H9 (cell line): ENCODE measurements around the gene DSTYK. TPM values are rescaled to one million over a fixed set of nuclear protein-coding genes. Genes with fewer than 3 reads are reported as not detected.

ENCODE experiments used
- DNase-seq: peaks from one replicate; pipeline ENCODE4 v3.0.0-alpha.2; 2017
- H2AFZ ChIP-seq: one replicate; pipeline ENCODE4 v1.6.1; 2013; ENCODE audit warnings: mild to moderate bottlenecking, low read length, control low read depth, moderate library complexity
- H2AK5ac ChIP-seq: 2 replicates; pipeline ENCODE4 v1.6.1; 2013; ENCODE audit warnings: low read length, control low read depth, mixed read lengths; ENCODE audit not compliant: insufficient read length
- H2BK120ac ChIP-seq: one replicate; pipeline ENCODE4 v1.6.1; 2013; ENCODE audit warnings: low read depth, mild to moderate bottlenecking, low read length, control low read depth, inconsistent platforms; ENCODE audit not compliant: poor library complexity, severe bottlenecking
- H2BK12ac ChIP-seq: 2 replicates; pipeline ENCODE4 v1.6.1; 2013; ENCODE audit warnings: low read length, control low read depth, mixed read lengths, low read depth; ENCODE audit not compliant: insufficient read length
- H2BK15ac ChIP-seq: 2 replicates; pipeline ENCODE4 v1.6.1; 2013; ENCODE audit warnings: low read depth, low read length, control low read depth
- H2BK20ac ChIP-seq: one replicate; pipeline ENCODE4 v1.6.1; 2013; ENCODE audit warnings: low read depth, mild to moderate bottlenecking, low read length, control low read depth, inconsistent platforms; ENCODE audit not compliant: poor library complexity, severe bottlenecking
- H2BK5ac ChIP-seq: 2 replicates; pipeline ENCODE4 v1.6.1; 2013; ENCODE audit warnings: low read length, control low read depth, mixed read lengths; ENCODE audit not compliant: insufficient read length
- H3K14ac ChIP-seq: 2 replicates; pipeline ENCODE4 v1.6.1; 2013; ENCODE audit warnings: low read length, control low read depth; ENCODE audit not compliant: insufficient read depth
- H3K18ac ChIP-seq: 2 replicates; pipeline ENCODE4 v1.6.1; 2013; ENCODE audit warnings: low read depth, mild to moderate bottlenecking, mixed read lengths, low read length, control low read depth; ENCODE audit not compliant: insufficient read length
- H3K23ac ChIP-seq: 2 replicates; pipeline ENCODE4 v1.6.1; 2013; ENCODE audit warnings: low read length, control low read depth, mixed read lengths, low read depth; ENCODE audit not compliant: insufficient read length
- H3K23me2 ChIP-seq: 2 replicates; pipeline ENCODE4 v1.6.1; 2013; ENCODE audit warnings: low read depth, mild to moderate bottlenecking, mixed read lengths, low read length, control low read depth; ENCODE audit not compliant: insufficient read length, poor library complexity, severe bottlenecking
- H3K27ac ChIP-seq: 2 replicates; pipeline ENCODE4 v1.5.1; 2013; ENCODE audit warnings: low read length, control low read depth, mixed read lengths, low read depth; ENCODE audit not compliant: insufficient read length
- H3K27me3 ChIP-seq: 2 replicates; pipeline ENCODE4 v1.6.1; 2013; ENCODE audit warnings: low read length, control low read depth, inconsistent platforms; ENCODE audit not compliant: insufficient read depth
- H3K4ac ChIP-seq: 2 replicates; pipeline ENCODE4 v1.6.1; 2013; ENCODE audit warnings: low read depth, mild to moderate bottlenecking, control low read depth, inconsistent platforms, low read length, moderate library complexity
- H3K4me1 ChIP-seq: 2 replicates; pipeline ENCODE4 v1.6.1; 2013; ENCODE audit warnings: low read length, control low read depth, inconsistent platforms; ENCODE audit not compliant: insufficient read depth
- H3K4me2 ChIP-seq: 2 replicates; pipeline ENCODE4 v1.6.1; 2013; ENCODE audit warnings: low read length, control low read depth, mixed read lengths; ENCODE audit not compliant: insufficient read length, insufficient read depth
- H3K56ac ChIP-seq: 2 replicates; pipeline ENCODE4 v1.6.1; 2013; ENCODE audit warnings: low read depth, mild to moderate bottlenecking, mixed read lengths, low read length, control low read depth; ENCODE audit not compliant: insufficient read length
- H3K79me1 ChIP-seq: 2 replicates; pipeline ENCODE4 v1.6.1; 2013; ENCODE audit warnings: low read depth, mild to moderate bottlenecking, moderate library complexity, low read length, control low read depth, inconsistent platforms; ENCODE audit not compliant: insufficient read depth, poor library complexity, severe bottlenecking
- H3K79me2 ChIP-seq: 2 replicates; pipeline ENCODE4 v1.6.1; 2013; ENCODE audit warnings: low read length, control low read depth, inconsistent platforms; ENCODE audit not compliant: insufficient read depth
- H3K9ac ChIP-seq: 2 replicates; pipeline ENCODE4 v1.6.1; 2013; ENCODE audit warnings: low read length, control low read depth, mixed read lengths; ENCODE audit not compliant: insufficient read length; ENCODE audit errors: extremely low read depth
- H3K9me3 ChIP-seq: one replicate; pipeline ENCODE4 v1.6.1; 2013; ENCODE audit warnings: low read depth, low read length, inconsistent platforms; ENCODE audit not compliant: control insufficient read depth
- H3T11ph ChIP-seq: one replicate; pipeline ENCODE4 v1.6.1; 2013; ENCODE audit warnings: mild to moderate bottlenecking, low read length, control low read depth, inconsistent platforms
- H4K20me1 ChIP-seq: one replicate; pipeline ENCODE4 v1.6.1; 2013; ENCODE audit not compliant: control insufficient read depth, insufficient read length, insufficient read depth
- H4K5ac ChIP-seq: 2 replicates; pipeline ENCODE4 v1.6.1; 2013; ENCODE audit warnings: low read depth, mild to moderate bottlenecking, mixed read lengths, low read length, control low read depth; ENCODE audit not compliant: insufficient read length
- H4K8ac ChIP-seq: replicated peaks from 2 replicates; pipeline ENCODE4 v1.6.1; 2013; ENCODE audit warnings: low read length, control low read depth, mixed read lengths, low read depth; ENCODE audit not compliant: insufficient read length
- H4K91ac ChIP-seq: 2 replicates; pipeline ENCODE4 v1.6.1; 2013; ENCODE audit warnings: low read depth, mild to moderate bottlenecking, moderate library complexity, mixed read lengths, low read length, control low read depth; ENCODE audit not compliant: insufficient read length
- H3K27ac Mint-ChIP-seq, 3 experiments: 2 replicates in 2 of 3; 3 replicates in 1 of 3; pipeline ENCODE4 v1.8.0; 2020 to 2021; ENCODE audit warnings: mixed read lengths in 3 of 3, mild to moderate bottlenecking in 1 of 3, moderate library complexity in 1 of 3
- H3K27me3 Mint-ChIP-seq: 2 replicates; pipeline ENCODE4 v1.8.0; 2021; ENCODE audit warnings: low read depth, mild to moderate bottlenecking, moderate library complexity, mixed read lengths
- H3K36me3 Mint-ChIP-seq, 3 experiments: 2 replicates in 2 of 3; 3 replicates in 1 of 3; pipeline ENCODE4 v1.8.0; 2020 to 2021; ENCODE audit warnings: low read depth in 3 of 3, mixed read lengths in 3 of 3; ENCODE audit not compliant: insufficient read depth in 1 of 3
- H3K4me1 Mint-ChIP-seq, 2 experiments: 2 replicates each; pipeline ENCODE4 v1.8.0; 2020; ENCODE audit warnings: mixed read lengths in 2 of 2
- H3K4me3 Mint-ChIP-seq, 2 experiments: 2 replicates in 1 of 2; 3 replicates in 1 of 2; pipeline ENCODE4 v1.8.0; 2020 to 2021; ENCODE audit warnings: mild to moderate bottlenecking in 2 of 2, mixed read lengths in 2 of 2, moderate library complexity in 1 of 2
- H3K9me3 Mint-ChIP-seq, 2 experiments: 2 replicates in 1 of 2; 3 replicates in 1 of 2; pipeline ENCODE4 v1.8.0; 2020; ENCODE audit warnings: mild to moderate bottlenecking in 2 of 2, mixed read lengths in 2 of 2, moderate library complexity in 1 of 2
- CTCF ChIP-seq: fragments of 200-600 bp; sonication (generic); conservative IDR thresholded peaks from 3 replicates; pipeline ENCODE4 v1.8.0; 2021; ENCODE audit warnings: antibody characterized with exemption, mild to moderate bottlenecking
- WGBS: extraction: QIAGEN DNeasy Blood & Tissue Kit; methylation state at CpG from one replicate; pipeline ENCODE4 v1.1.7; 2013; ENCODE audit warnings: missing lambda C conversion rate, low lambda C conversion rate, mixed read lengths; ENCODE audit not compliant: insufficient read length; ENCODE audit errors: extremely low coverage; 5-methylcytosine and 5-hydroxymethylcytosine counted together
- total RNA-seq: library from RNA; stranded (reverse); gene quantifications from 2 replicates; pipeline ENCODE4 v1.2.1, GENCODE V29; 2021

Gene DSTYK
- total RNA-seq, 1 experiment from 2014 or later = 8.5 TPM

- Histone ChIP-seq H3K27ac (no peak overlapping the region), H3K27me3 (no peaks in the 10 kb centered on the region), H4K8ac (no peak overlapping the region), H3K9ac (no peak overlapping the region), H3K14ac (no peak overlapping the region), H3K18ac (no peak overlapping the region), H2BK120ac (no peak overlapping the region), H3T11ph (no peak overlapping the region), H3K9me3 (no peaks in the 10 kb centered on the region), H2BK15ac (no peak overlapping the region), H4K20me1 (no peaks in the 10 kb centered on the region), H3K4me2 (no peak overlapping the region), H3K4ac (no peak overlapping the region), H2BK5ac (no peak overlapping the region), H4K91ac (no peak overlapping the region), H4K5ac (no peak overlapping the region), H2BK12ac (no peak overlapping the region), H3K23me2 (no peaks in the 10 kb centered on the region), H3K56ac (no peak overlapping the region), H3K79me2 (no peaks in the 10 kb centered on the region), H2BK20ac (no peak overlapping the region), H2AFZ (no peak overlapping the region), H3K4me1 (no peaks in the 10 kb centered on the region), H3K23ac (no peak overlapping the region), H3K79me1 (no peaks in the 10 kb centered on the region), H2AK5ac (no peak overlapping the region)
- Mint-ChIP-seq H3K27me3 (no peaks in the 10 kb centered on the region), H3K4me3 (no peak overlapping the region), H3K27ac (peak overlapping the region in 1 of 3 experiments; percentile 52; a peak in 3 of 7 replicates), H3K36me3 (no peaks in the 10 kb centered on the region), H3K9me3 (no peaks in the 10 kb centered on the region), H3K4me1 (peaks cover 22 to 36% of the 10 kb centered on the region in 2 experiments)
- no peak for DNase-seq
- WGBS = no CpG with 5 or more reads among the region's 5 CpGs
- no peak for TF ChIP-seq CTCF
These were observed 40.1 kb upstream of the DSTYK start for GRCh38 chr1:205251576-205251975.
